Measurements from ENCODE around the gene PRODH2. TPM values are rescaled to one million over a fixed set of nuclear protein-coding genes. Genes with fewer than 3 reads are reported as not detected.

PRODH2 gene
- not detected in 2 replicates for total RNA-seq

GRCh38 chr19:35812220-35813042 lies at the start of gene PRODH2:
PRODH2 (minus strand) TSS chr19:35812845; CDS start chr19:35812805, 40 bp downstream.
- DNase-seq (ENCODE audit: low read depth in 2 of 2): no peak

- DNase-seq (ENCODE audit: low read depth in 2 of 2): no peak
Observed at GRCh38 chr19:35861640-35862160, 49.1 kb upstream of the PRODH2 start.

- peak in 1 of 2 donors; percentile 20 for DNase-seq (ENCODE audit: low read depth in 2 of 2)
Observed at GRCh38 chr19:35860818-35861639, 48.4 kb upstream of the PRODH2 start.

GRCh38 chr19:35860436-35860817 lies 47.8 kb upstream of the PRODH2 start:
- no peak for DNase-seq (ENCODE audit: low read depth in 2 of 2)

- no peak for DNase-seq (ENCODE audit: low read depth in 2 of 2)
Observed at GRCh38 chr19:35859414-35859813, 46.8 kb upstream of the PRODH2 start.

GRCh38 chr19:35858311-35858710 lies 45.7 kb upstream of the PRODH2 start:
- DNase-seq (ENCODE audit: low read depth in 2 of 2): no peak

GRCh38 chr19:35856546-35857149 lies 44.0 kb upstream of the PRODH2 start, which contains the start of gene KIRREL2:
KIRREL2 (plus strand) TSS chr19:35856911; CDS start chr19:35857120, 209 bp downstream.
- no peak for DNase-seq (ENCODE audit: low read depth in 2 of 2)

- DNase-seq (ENCODE audit: low read depth in 2 of 2): no peak
Observed at GRCh38 chr19:35853038-35853756, 40.6 kb upstream of the PRODH2 start.

GRCh38 chr19:35852029-35852780 lies 39.6 kb upstream of the PRODH2 start, which contains the start of gene NPHS1:
NPHS1 (minus strand) TSS chr19:35852504; CDS start chr19:35851837, 667 bp downstream.
- DNase-seq (ENCODE audit: low read depth in 2 of 2): no peak

GRCh38 chr19:35851213-35852028 lies 38.8 kb upstream of the PRODH2 start:
- DNase-seq (ENCODE audit: low read depth in 2 of 2): no peak

- DNase-seq (ENCODE audit: low read depth in 2 of 2): no peak
Observed at GRCh38 chr19:35848919-35849505, 36.4 kb upstream of the PRODH2 start.

GRCh38 chr19:35848486-35848885 lies 35.8 kb upstream of the PRODH2 start:
- no peak for DNase-seq (ENCODE audit: low read depth in 2 of 2)

GRCh38 chr19:35847911-35848310 lies 35.3 kb upstream of the PRODH2 start:
- no peak for DNase-seq (ENCODE audit: low read depth in 2 of 2)

GRCh38 chr19:35846038-35846668 lies 33.5 kb upstream of the PRODH2 start:
- no peak for DNase-seq (ENCODE audit: low read depth in 2 of 2)

- DNase-seq (ENCODE audit: low read depth in 2 of 2): no peak
Observed at GRCh38 chr19:35845215-35846037, 32.8 kb upstream of the PRODH2 start.

GRCh38 chr19:35844482-35845214 lies 32.0 kb upstream of the PRODH2 start:
- no peak for DNase-seq (ENCODE audit: low read depth in 2 of 2)
